ENCODE measurements around the gene ARHGAP6.

ARHGAP6 gene

DNA sequence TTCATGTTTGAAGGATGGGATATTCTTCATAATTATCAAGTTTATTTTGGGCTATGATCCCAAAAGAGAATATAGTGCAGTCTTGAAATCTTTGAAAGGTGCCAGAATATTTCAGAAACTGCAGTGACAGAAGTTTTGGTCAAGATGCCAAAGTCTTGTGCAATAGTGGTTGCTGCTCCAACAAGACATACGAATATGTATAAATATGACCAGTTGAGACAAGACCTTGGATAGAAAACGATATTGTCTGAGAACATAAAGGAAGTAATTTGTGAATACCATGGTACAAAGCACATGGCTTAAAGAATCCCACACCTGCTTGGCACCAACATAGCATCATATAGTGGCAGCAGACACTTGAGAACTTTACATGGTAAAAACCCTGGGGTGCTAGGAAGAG lies 421.1 kb downstream of the ARHGAP6 start (continued):
- no peak for TF ChIP-seq BACH2 (CRISPR knock-in tag; IDR thresholded peaks at IDR 0.05; ENCODE audit: borderline replicate concordance)
- TF ChIP-seq OSR1 (CRISPR knock-in tag; IDR thresholded peaks at IDR 0.05): no peak
- TF ChIP-seq ZFP3 (CRISPR knock-in tag; IDR thresholded peaks at IDR 0.05): no peak
- TF ChIP-seq, protein P1, sequence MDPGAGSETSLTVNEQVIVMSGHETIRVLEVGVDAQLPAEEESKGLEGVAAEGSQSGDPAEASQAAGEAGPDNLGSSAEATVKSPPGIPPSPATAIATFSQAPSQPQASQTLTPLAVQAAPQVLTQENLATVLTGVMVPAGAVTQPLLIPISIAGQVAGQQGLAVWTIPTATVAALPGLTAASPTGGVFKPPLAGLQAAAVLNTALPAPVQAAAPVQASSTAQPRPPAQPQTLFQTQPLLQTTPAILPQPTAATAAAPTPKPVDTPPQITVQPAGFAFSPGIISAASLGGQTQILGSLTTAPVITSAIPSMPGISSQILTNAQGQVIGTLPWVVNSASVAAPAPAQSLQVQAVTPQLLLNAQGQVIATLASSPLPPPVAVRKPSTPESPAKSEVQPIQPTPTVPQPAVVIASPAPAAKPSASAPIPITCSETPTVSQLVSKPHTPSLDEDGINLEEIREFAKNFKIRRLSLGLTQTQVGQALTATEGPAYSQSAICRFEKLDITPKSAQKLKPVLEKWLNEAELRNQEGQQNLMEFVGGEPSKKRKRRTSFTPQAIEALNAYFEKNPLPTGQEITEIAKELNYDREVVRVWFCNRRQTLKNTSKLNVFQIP (CRISPR knock-in tag; IDR thresholded peaks at IDR 0.05; ENCODE audit: borderline replicate concordance, low read depth): no peak

- TF ChIP-seq RARB (CRISPR knock-in tag; IDR thresholded peaks at IDR 0.05) (no peak), ISL1 (CRISPR knock-in tag; IDR thresholded peaks at IDR 0.05) (no peak), ZNF565 (CRISPR knock-in tag; conservative IDR thresholded peaks at IDR 0.05; ENCODE audit: low read depth) (no peak), GLIS3 (CRISPR knock-in tag; IDR thresholded peaks at IDR 0.05) (no peak), ZNF70 (CRISPR knock-in tag; IDR thresholded peaks at IDR 0.05) (no peak), ESRRG (CRISPR knock-in tag; IDR thresholded peaks at IDR 0.05) (no peak), BACH2 (CRISPR knock-in tag; IDR thresholded peaks at IDR 0.05; ENCODE audit: borderline replicate concordance) (no peak), TOX (CRISPR knock-in tag; IDR thresholded peaks at IDR 0.05; ENCODE audit: borderline replicate concordance) (no peak), TSHZ2 (CRISPR knock-in tag; IDR thresholded peaks at IDR 0.05) (no peak), CSRNP3 (CRISPR knock-in tag; IDR thresholded peaks at IDR 0.05) (no peak), ZNF8 (CRISPR knock-in tag; IDR thresholded peaks at IDR 0.05) (no peak), ZFP30 (CRISPR knock-in tag; IDR thresholded peaks at IDR 0.05) (no peak), OSR1 (CRISPR knock-in tag; IDR thresholded peaks at IDR 0.05) (no peak), ARNTL (CRISPR knock-in tag; IDR thresholded peaks at IDR 0.05; ENCODE audit: borderline replicate concordance, low read depth) (no peak)
- TF ChIP-seq, protein P2, sequence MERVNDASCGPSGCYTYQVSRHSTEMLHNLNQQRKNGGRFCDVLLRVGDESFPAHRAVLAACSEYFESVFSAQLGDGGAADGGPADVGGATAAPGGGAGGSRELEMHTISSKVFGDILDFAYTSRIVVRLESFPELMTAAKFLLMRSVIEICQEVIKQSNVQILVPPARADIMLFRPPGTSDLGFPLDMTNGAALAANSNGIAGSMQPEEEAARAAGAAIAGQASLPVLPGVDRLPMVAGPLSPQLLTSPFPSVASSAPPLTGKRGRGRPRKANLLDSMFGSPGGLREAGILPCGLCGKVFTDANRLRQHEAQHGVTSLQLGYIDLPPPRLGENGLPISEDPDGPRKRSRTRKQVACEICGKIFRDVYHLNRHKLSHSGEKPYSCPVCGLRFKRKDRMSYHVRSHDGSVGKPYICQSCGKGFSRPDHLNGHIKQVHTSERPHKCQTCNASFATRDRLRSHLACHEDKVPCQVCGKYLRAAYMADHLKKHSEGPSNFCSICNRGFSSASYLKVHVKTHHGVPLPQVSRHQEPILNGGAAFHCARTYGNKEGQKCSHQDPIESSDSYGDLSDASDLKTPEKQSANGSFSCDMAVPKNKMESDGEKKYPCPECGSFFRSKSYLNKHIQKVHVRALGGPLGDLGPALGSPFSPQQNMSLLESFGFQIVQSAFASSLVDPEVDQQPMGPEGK (CRISPR knock-in tag; IDR thresholded peaks at IDR 0.05; ENCODE audit: borderline replicate concordance): no peak
- TF ChIP-seq, protein P1 (CRISPR knock-in tag; IDR thresholded peaks at IDR 0.05; ENCODE audit: borderline replicate concordance, low read depth): no peak
These were observed 423.0 kb downstream of the ARHGAP6 start for GRCh38 chrX:11242704-11243103.

DNA sequence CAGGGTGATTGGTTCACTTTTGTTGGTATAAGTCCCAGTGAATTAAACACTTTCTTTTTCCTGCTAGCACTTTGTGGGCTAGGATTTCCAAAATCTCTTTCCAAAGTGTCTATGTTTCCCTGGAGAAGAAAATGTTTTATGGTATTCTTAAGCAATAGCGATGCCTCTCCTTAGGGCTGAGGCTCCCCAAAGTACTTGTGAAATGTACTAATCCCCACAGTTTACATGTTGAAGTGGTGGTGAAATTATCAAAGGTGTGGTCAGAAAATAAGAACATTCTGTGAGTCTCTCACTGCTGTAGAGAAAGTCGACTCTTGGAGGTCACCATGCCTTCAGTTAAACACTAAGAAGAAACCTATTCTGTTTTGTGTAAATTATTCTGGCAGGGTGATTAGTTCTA lies 424.0 kb downstream of the ARHGAP6 start:
- no peak for ATAC-seq
- TF ChIP-seq ZFP30 (CRISPR knock-in tag; IDR thresholded peaks at IDR 0.05) (no peak), GLIS3 (CRISPR knock-in tag; IDR thresholded peaks at IDR 0.05) (no peak), TCF4 (CRISPR knock-in tag; IDR thresholded peaks at IDR 0.05; ENCODE audit: borderline replicate concordance) (no peak), TOX (CRISPR knock-in tag; IDR thresholded peaks at IDR 0.05; ENCODE audit: borderline replicate concordance) (no peak), BACH2 (CRISPR knock-in tag; IDR thresholded peaks at IDR 0.05; ENCODE audit: borderline replicate concordance) (no peak)
- TF ChIP-seq, protein P2 (CRISPR knock-in tag; IDR thresholded peaks at IDR 0.05; ENCODE audit: borderline replicate concordance): no peak

More at GRCh38 chrX:11242704-11243103, 423.0 kb downstream of the ARHGAP6 start:
- no peak for ATAC-seq
